Suprapubic skin (tissue), 4 donors: ENCODE results near the gene LRP1B. TPM values are rescaled to one million over a fixed set of nuclear protein-coding genes. Genes with fewer than 3 reads are reported as not detected.

ENCODE experiments used
- DNase-seq, 2 donors: peaks; one replicate each; pipeline ENCODE4 v3.0.0-alpha.2; 2019; ENCODE audit warnings: low spot score in 2 of 2
- H3K27ac ChIP-seq: fragments of 200-600 bp; sonication (generic); one replicate; pipeline ENCODE4 v1.5.1; 2019
- H3K27me3 ChIP-seq: fragments of 200-600 bp; sonication (generic); one replicate; pipeline ENCODE4 v1.5.1; 2019
- H3K36me3 ChIP-seq: fragments of 200-600 bp; sonication (generic); one replicate; pipeline ENCODE4 v1.5.1; 2019
- H3K4me1 ChIP-seq: fragments of 200-600 bp; sonication (generic); one replicate; pipeline ENCODE4 v1.5.1; 2019
- H3K4me3 ChIP-seq: fragments of 200-600 bp; sonication (generic); one replicate; pipeline ENCODE4 v1.5.1; 2019; ENCODE audit warnings: mild to moderate bottlenecking
- H3K9me3 ChIP-seq: fragments of 200-600 bp; sonication (generic); one replicate; pipeline ENCODE4 v1.5.1; 2019
- EP300 ChIP-seq: sonication (generic); formaldehyde crosslinking; IDR thresholded peaks from one replicate; pipeline ENCODE4 v1.6.1; 2017; ENCODE audit warnings: antibody characterized with exemption
- POLR2A ChIP-seq, 2 donors: fragments of 450-650 bp; IDR thresholded peaks; one replicate each; pipeline ENCODE4 v1.6.1; 2017; ENCODE audit warnings: antibody characterized with exemption in 2 of 2, mild to moderate bottlenecking in 2 of 2, moderate library complexity in 2 of 2
- POLR2AphosphoS5 ChIP-seq, 3 donors: sonication (generic); formaldehyde crosslinking; IDR thresholded peaks; one replicate each; pipeline ENCODE4 v1.6.1; 2017; ENCODE audit warnings: antibody characterized with exemption in 3 of 3
- WGBS: methylation state at CpG from one replicate; pipeline ENCODE4 v1.1.5; 2018; 5-methylcytosine and 5-hydroxymethylcytosine counted together
- total RNA-seq, 4 donors: library from RNA; depleted of rRNA; stranded (reverse); fragments of >200 nt; gene quantifications; one replicate each; pipeline ENCODE4 v1.1.0, GENCODE V29; 2016
- TF ChIP-seq, protein P1 (sequence below), 2 donors: fragments of 200-600 bp in 1 of 2; fragments of 450-650 bp in 1 of 2; sonication (generic) in 1 of 2; IDR thresholded peaks; one replicate each; pipeline ENCODE4 v1.5.1; 2016 to 2019; ENCODE audit warnings: antibody characterized with exemption in 2 of 2, mild to moderate bottlenecking in 1 of 2, moderate library complexity in 1 of 2

The LRP1B gene
- total RNA-seq, 4 donors from 2014 or later: 0.11 to 2.7 (median 1.3) TPM

DNA sequence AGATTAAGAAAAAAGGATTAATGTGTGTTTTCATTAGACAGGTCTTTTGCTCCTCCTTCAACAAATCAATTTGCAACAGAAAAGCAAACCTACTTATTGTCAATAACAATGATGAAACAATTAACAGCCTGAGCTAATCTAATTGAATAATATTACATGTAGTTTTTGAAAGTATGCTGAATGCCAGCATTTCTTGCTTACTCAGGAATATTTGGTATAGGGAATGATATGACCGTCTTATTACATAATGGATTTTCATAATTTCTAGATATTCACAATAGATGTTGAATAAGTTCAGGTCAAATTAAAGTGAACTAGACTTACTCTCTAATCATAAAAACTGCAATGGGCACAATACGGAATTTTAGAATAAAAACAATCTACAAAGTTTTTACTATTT lies 1856.9 kb downstream of the LRP1B start:
- WGBS: 95% methylated on average over 2 of the region's 2 CpGs
- H3K27me3 ChIP-seq: no peaks in the 10 kb centered on the region
- no peaks in the 10 kb centered on the region for H3K4me1 ChIP-seq
- H3K27ac ChIP-seq: no peak overlapping the region
- no peak for TF ChIP-seq POLR2A (IDR thresholded peaks at IDR 0.05)
- no peak for TF ChIP-seq EP300
- TF ChIP-seq, protein P1, sequence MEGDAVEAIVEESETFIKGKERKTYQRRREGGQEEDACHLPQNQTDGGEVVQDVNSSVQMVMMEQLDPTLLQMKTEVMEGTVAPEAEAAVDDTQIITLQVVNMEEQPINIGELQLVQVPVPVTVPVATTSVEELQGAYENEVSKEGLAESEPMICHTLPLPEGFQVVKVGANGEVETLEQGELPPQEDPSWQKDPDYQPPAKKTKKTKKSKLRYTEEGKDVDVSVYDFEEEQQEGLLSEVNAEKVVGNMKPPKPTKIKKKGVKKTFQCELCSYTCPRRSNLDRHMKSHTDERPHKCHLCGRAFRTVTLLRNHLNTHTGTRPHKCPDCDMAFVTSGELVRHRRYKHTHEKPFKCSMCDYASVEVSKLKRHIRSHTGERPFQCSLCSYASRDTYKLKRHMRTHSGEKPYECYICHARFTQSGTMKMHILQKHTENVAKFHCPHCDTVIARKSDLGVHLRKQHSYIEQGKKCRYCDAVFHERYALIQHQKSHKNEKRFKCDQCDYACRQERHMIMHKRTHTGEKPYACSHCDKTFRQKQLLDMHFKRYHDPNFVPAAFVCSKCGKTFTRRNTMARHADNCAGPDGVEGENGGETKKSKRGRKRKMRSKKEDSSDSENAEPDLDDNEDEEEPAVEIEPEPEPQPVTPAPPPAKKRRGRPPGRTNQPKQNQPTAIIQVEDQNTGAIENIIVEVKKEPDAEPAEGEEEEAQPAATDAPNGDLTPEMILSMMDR (IDR thresholded peaks at IDR 0.05): no peak
- TF ChIP-seq POLR2AphosphoS5 (IDR thresholded peaks at IDR 0.05): no peak
- H3K4me3 ChIP-seq: no peak overlapping the region
- no peak for DNase-seq
- no peaks in the 10 kb centered on the region for H3K9me3 ChIP-seq
- H3K36me3 ChIP-seq: no peaks in the 10 kb centered on the region

DNA sequence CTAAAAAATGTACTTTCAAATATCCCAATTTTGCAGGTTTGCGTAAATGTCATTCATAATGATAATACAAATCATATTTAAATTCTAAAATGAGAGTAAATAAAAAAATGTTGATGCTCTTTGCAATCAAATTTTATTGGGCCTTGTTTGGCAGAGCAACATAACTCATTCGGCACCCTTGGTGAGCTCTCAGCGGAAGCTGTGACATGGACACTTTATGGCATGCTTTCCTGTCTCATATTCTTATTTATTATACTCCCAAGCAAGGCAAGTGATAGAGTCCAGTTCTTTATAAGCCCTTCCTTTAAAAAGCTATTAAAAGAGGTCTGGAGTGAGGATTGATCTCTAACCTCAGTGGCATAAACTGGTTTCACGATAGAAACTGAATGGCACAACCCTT lies 1857.4 kb downstream of the LRP1B start:
- TF ChIP-seq POLR2A (IDR thresholded peaks at IDR 0.05) (no peak), EP300 (no peak), POLR2AphosphoS5 (IDR thresholded peaks at IDR 0.05) (no peak)
- TF ChIP-seq, protein P1 (IDR thresholded peaks at IDR 0.05): no peak
- WGBS: 87% methylated on average over 4 of the region's 4 CpGs
- DNase-seq: no peak
- H3K36me3 ChIP-seq: no peaks in the 10 kb centered on the region
- no peak overlapping the region for H3K27ac ChIP-seq
- H3K4me3 ChIP-seq: no peak overlapping the region
- no peaks in the 10 kb centered on the region for H3K27me3 ChIP-seq
- no peaks in the 10 kb centered on the region for H3K9me3 ChIP-seq
- H3K4me1 ChIP-seq: no peaks in the 10 kb centered on the region

DNA sequence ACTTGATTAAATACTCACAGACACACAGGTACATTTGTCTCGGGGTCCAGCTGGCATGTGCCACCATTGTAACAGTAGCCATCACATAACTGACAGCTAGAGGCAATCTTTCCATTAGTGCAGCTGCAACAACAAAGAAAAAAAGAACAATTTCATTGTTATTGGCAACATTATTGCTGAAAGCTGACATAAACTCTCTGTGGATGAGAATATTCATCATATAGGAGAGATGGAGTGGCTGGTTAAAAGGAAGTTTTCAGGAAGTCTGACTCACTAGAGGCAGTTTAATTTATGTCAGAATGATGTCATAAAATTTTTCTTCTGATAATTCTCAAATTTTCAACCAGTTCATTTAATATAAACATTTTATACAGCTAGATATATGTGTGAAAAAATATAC lies 1860.6 kb downstream of the LRP1B start:
- no peaks in the 10 kb centered on the region for H3K4me1 ChIP-seq
- 86% methylated on average over 1 of the region's 1 CpG for WGBS

DNA sequence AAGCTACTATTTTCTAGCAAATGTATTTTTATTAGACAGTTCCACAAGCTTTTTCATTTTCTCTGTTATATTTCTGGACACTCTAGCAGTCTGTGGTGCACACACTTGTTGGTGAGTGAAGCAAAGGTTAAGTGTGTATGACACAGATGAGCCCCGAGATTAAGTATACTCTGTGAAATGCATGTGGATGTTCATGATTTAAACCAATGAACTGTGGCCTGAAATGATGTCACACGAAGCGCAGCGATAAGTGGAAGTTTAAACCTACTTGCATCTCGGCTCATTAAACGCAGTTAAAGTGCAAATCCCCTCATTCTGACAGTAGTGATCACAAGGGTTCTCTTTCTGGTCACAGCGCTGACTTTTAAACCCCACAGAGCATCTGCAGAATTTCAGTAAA lies 1861.8 kb downstream of the LRP1B start:
- WGBS: 88% methylated on average over 7 of the region's 7 CpGs
- TF ChIP-seq POLR2A (IDR thresholded peaks at IDR 0.05) (no peak), EP300 (no peak)
- Histone ChIP-seq H3K9me3 (no peaks in the 10 kb centered on the region), H3K4me1 (no peaks in the 10 kb centered on the region), H3K27me3 (no peaks in the 10 kb centered on the region), H3K27ac (no peak overlapping the region), H3K4me3 (no peak overlapping the region), H3K36me3 (no peaks in the 10 kb centered on the region)
- no peak for DNase-seq

More for the DNA sequence above, 1860.6 kb downstream of the LRP1B start:
- Histone ChIP-seq H3K27me3 (no peaks in the 10 kb centered on the region), H3K27ac (no peak overlapping the region), H3K9me3 (no peaks in the 10 kb centered on the region), H3K36me3 (no peaks in the 10 kb centered on the region), H3K4me3 (no peak overlapping the region)
- no peak for DNase-seq
- TF ChIP-seq, protein P1 (IDR thresholded peaks at IDR 0.05): no peak
- TF ChIP-seq POLR2AphosphoS5 (IDR thresholded peaks at IDR 0.05): no peak
- TF ChIP-seq EP300: no peak
- no peak for TF ChIP-seq POLR2A (IDR thresholded peaks at IDR 0.05)

DNA sequence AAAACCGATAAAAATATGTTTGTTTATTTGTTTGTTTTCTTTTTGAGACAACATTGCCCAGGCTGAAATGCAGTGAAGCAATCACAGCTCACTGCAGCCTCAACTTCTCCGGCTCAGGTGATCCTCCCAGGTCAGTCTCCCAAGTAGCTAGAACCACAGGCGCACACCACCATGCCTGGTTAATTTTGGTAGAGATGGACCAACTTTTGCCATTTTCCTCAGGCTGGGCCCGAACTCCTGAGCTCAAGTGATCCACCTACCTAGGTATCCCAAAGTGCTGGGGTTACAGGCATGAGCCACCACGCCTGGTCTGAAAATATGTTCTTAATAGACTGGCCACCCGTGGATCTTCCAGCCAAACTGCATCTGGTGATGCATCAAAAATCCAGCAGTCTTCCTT lies 1867.9 kb downstream of the LRP1B start:
- WGBS: 94% methylated on average over 6 of the region's 6 CpGs
- H3K36me3 ChIP-seq: no peaks in the 10 kb centered on the region
- H3K9me3 ChIP-seq: no peaks in the 10 kb centered on the region
- H3K4me1 ChIP-seq: no peaks in the 10 kb centered on the region
- H3K27ac ChIP-seq: no peak overlapping the region
- no peaks in the 10 kb centered on the region for H3K27me3 ChIP-seq
- no peak for TF ChIP-seq POLR2A (IDR thresholded peaks at IDR 0.05)
- TF ChIP-seq POLR2AphosphoS5 (IDR thresholded peaks at IDR 0.05): no peak
- no peak for TF ChIP-seq EP300
- TF ChIP-seq, protein P1 (IDR thresholded peaks at IDR 0.05): no peak
- H3K4me3 ChIP-seq: no peak overlapping the region
- DNase-seq: no peak

DNA sequence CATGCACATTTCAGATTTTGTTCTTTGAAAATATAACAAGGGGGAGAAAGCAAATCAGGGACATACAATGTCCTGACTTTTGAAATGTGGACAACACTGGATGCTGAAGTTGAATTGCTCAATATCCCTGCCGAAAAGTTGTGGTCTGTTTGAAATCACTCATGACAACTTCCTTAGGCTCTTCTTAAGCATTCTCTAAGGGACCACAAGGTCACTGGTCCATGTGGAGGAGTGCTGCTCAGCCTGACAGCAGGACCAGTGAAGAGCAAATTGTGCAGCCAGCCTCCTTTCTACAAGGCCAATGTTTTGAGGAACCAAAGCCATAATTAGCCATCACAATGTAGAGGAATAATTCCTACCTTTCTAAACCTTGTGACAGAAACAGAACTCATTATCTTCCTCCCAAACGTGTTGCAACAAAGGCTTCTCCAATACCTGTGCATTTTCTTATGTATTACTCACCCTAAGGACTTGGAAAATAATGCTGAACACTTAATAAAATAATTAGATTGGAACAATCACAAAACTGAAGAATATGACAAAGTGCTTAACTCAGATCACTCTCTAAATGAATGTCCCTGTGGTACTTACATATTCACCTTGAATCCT lies 1873.0 kb downstream of the LRP1B start:
- Histone ChIP-seq H3K4me1 (no peaks in the 10 kb centered on the region), H3K9me3 (no peaks in the 10 kb centered on the region), H3K27ac (no peak overlapping the region), H3K27me3 (no peaks in the 10 kb centered on the region), H3K36me3 (no peaks in the 10 kb centered on the region), H3K4me3 (no peak overlapping the region)
- WGBS: 42% methylated on average over 2 of the region's 2 CpGs
- DNase-seq: no peak
- TF ChIP-seq POLR2AphosphoS5 (IDR thresholded peaks at IDR 0.05): no peak
- no peak for TF ChIP-seq EP300
- TF ChIP-seq, protein P1 (IDR thresholded peaks at IDR 0.05): no peak
- TF ChIP-seq POLR2A (IDR thresholded peaks at IDR 0.05): no peak
